Urinary bladder (tissue), 4 donors: ENCODE data around the gene KCNAB1. TPM values are rescaled to one million over a fixed set of nuclear protein-coding genes. Genes with fewer than 3 reads are reported as not detected.

Experiments
- DNase-seq: peaks from one replicate; pipeline ENCODE4 v3.0.0-alpha.2; 2015; ENCODE audit errors: extremely low spot score
- H3K27ac ChIP-seq: one replicate; pipeline ENCODE4 v1.5.1; 2013; ENCODE audit warnings: low read depth, mild to moderate bottlenecking, moderate library complexity
- H3K36me3 ChIP-seq: one replicate; pipeline ENCODE4 v1.6.1; 2013; ENCODE audit warnings: mild to moderate bottlenecking, moderate library complexity; ENCODE audit not compliant: insufficient read depth
- H3K4me1 ChIP-seq: one replicate; pipeline ENCODE4 v1.6.1; 2013; ENCODE audit warnings: mild to moderate bottlenecking, moderate library complexity; ENCODE audit not compliant: insufficient read depth
- H3K4me3 ChIP-seq: one replicate; pipeline ENCODE4 v1.5.1; 2013; ENCODE audit warnings: low read depth, low read length
- WGBS: extraction: QIAGEN DNeasy Blood & Tissue Kit; methylation state at CpG from one replicate; pipeline ENCODE4 v1.1.7; 2013; 5-methylcytosine and 5-hydroxymethylcytosine counted together
- polyA plus RNA-seq: library from polyadenylated mRNA; stranded (reverse); fragments of 200-250 nt; gene quantifications from one replicate; pipeline ENCODE4 v1.2.3, GENCODE V29; 2013
- total RNA-seq: library from RNA; depleted of rRNA; stranded (reverse); fragments of >200 nt; gene quantifications from one replicate; pipeline ENCODE4 v1.2.3, GENCODE V29; 2014
- donor health status: healthy with polysubstance abuse.
- donor health status: healthy.

KCNAB1 gene
- total and polyA plus RNA-seq, 2 donors = 3.7 to 4.9 TPM

DNA sequence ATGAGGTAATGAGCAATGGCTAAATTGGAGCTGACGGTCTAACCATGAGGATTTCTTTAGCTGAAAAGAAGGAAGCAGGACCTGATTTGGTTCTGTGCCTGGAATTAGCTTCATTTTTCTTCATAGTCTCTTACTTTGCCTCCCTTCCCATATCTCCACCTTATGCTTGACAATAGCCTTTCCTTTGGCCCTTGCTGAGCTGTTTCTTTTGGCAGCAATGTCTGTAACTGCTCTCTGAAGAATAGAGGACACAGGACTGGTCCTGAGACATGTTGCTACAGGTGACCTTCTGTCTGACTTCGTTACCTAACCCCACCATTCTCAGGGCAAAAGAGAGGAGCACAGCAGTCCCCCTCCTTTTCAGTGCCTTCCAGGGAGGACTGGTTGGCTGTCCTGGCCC, 312.2 kb downstream of the KCNAB1 start:
- Histone ChIP-seq H3K4me3 (no peak overlapping the region), H3K4me1 (no peaks in the 10 kb centered on the region), H3K36me3 (no peaks in the 10 kb centered on the region), H3K27ac (no peak overlapping the region)
- no peak for DNase-seq
- 77% methylated on average over 2 of the region's 2 CpGs for WGBS

DNA sequence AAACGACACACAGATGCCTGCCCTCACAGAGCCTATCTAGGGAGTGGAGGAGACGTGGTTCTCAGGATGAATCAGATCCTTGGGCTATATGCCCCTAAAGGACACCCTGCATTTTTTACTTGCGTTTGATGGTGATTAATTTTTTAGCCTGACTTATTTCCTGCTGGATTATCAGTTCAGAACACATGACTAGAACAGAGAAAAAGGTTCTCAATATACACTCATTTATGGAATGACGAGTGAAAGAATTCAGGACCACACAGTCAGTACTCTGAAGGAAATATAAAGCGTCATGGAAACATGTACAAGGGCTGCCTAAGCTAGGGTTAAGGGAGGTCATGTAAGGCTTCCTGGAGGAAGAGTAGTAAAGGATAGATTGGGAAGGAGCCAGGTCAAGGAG, 312.8 kb downstream of the KCNAB1 start:
- Histone ChIP-seq H3K27ac (no peak overlapping the region), H3K36me3 (no peaks in the 10 kb centered on the region), H3K4me3 (no peak overlapping the region), H3K4me1 (no peaks in the 10 kb centered on the region)
- DNase-seq = no peak
- 73% methylated on average over 5 of the region's 5 CpGs for WGBS

DNA sequence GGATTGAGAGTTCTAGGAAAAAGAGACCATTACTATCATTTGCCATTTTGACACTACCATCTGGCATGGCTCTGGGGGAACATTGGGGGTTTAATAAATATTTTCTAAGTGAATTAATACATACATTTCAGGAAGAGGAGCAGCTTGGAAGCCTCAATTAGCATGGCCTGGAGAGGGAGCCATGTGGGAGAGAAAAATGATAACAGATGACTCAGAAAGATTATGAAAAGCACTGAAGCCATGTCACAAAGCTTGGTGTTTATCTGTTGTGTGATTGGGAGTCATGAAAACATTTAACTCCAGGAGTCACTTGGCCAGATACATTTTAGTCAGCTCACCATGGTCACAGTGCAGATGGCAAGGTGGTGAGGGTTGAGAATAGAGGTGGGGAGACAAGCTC, 313.5 kb downstream of the KCNAB1 start:
- H3K4me1 ChIP-seq = no peaks in the 10 kb centered on the region
- no peaks in the 10 kb centered on the region for H3K36me3 ChIP-seq
- DNase-seq = no peak
- H3K4me3 ChIP-seq = no peak overlapping the region
- H3K27ac ChIP-seq = no peak overlapping the region

DNA sequence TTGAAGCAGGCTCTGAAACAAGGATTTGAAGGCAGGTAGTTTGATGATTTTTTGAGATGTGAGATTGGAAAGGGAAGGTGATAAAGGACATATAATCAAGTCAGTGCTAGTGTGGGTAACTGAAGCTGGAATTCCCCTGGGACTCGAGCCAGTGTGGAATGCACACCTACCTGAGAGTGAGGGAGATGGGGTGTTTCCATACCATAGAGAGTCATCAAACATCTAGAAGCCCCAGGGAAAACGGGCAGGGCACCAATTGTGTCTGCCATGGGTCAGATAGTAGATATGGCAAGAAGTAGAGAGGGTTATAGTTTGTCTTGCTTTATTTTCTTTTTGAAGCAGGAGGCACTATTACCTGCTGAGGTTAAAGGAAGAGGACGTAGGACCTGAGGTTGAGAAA, 314.5 kb downstream of the KCNAB1 start:
- H3K4me3 ChIP-seq = no peak overlapping the region
- H3K36me3 ChIP-seq = no peaks in the 10 kb centered on the region
- no peak for DNase-seq
- no peak overlapping the region for H3K27ac ChIP-seq
- H3K4me1 ChIP-seq = no peaks in the 10 kb centered on the region
- 71% methylated on average over 3 of the region's 3 CpGs for WGBS

DNA sequence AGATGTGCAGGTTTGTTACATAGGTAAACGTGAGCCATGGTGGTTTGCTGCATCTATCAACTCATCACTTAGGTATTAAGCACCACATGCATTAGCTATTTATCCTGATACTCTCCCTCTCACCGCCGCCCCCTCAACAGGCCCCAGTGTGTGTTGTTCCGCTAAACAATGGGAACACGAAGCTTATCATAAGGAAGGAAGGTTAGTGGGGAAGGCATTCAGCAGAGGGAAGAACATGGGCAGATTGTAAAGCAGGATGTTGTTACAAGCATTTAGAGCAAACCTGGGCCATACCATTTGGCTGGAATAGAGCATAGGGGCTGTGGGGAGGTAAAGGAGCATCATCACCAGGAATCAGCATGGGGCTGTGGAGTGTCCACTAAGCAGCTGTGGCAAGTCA, 322.7 kb downstream of the KCNAB1 start:
- Histone ChIP-seq H3K36me3 (no peaks in the 10 kb centered on the region), H3K4me3 (no peak overlapping the region), H3K27ac (no peak overlapping the region), H3K4me1 (no peaks in the 10 kb centered on the region)
- 84% methylated on average over 5 of the region's 5 CpGs for WGBS
- DNase-seq = no peak

DNA sequence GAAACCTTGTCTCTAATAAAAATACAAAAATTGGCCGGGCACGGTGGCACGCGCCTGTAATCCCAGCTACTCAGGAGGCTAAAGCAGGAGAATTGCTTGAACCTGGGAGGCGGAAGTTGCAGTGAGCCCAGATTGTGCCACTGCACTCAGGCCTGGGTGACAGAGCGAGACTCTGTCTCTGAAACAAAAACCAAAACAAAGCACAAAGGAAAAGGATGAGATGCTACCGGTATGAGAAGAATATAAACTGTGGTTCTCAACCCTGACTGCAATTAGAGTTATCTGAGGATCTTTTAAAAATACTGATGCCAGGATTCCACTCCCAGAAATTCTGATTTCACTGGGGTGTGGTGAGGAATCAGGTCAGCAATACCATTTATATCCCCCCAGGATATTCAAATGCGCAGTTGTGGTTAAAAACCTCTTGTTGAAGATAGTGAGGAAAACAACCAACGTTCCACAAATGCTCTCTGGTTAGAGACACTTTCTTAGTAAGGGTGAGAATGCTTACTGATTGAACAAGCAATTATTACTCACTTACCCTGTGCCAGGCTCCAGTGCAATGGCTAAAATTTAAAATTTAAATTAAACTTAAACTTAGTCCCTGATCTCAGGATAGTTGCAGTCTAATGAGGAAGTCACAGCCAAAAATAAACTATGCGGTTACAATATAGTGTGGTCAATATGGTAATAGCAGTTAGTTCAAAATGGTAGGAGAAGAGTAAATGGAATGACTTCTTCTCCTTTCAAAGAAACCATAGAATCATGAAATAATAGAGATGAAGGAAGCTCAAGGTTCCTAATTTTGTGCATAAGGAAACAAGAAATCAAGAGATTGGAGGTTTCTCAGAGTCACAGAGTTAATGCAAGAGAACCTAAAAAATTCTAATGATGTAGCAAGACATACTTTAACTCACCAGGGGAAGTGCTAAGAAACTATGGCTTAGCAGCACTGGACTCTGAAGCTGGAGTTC, 325.0 kb downstream of the KCNAB1 start:
- no peak overlapping the region for H3K4me3 ChIP-seq
- H3K36me3 ChIP-seq = no peaks in the 10 kb centered on the region
- WGBS = 93% methylated on average over 10 of the region's 10 CpGs
- no peaks in the 10 kb centered on the region for H3K4me1 ChIP-seq
- H3K27ac ChIP-seq = no peak overlapping the region
- no peak for DNase-seq

DNA sequence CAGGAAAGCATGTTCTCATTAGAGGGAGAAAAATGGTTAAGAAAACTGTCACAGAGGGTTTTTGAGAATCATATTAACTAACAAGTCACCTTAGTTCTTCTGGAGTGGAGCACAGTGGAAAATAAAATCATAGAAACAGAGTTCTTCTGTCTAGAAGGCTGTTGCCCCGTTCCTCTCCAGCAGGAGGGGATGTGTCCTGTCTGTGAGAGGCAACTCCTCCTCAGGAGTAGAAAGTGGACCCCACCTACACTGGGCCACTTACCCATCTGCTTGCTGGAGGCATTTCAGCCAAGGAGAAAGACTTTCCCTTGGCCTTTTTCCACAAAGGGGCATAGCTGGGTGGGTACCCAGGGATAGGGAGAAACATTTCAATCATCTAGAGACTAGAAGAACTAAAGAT, 327.9 kb downstream of the KCNAB1 start:
- H3K36me3 ChIP-seq = no peaks in the 10 kb centered on the region
- no peak overlapping the region for H3K27ac ChIP-seq
- H3K4me1 ChIP-seq = no peaks in the 10 kb centered on the region
- H3K4me3 ChIP-seq = no peak overlapping the region
- WGBS = 73% methylated on average over 1 of the region's 1 CpG
- no peak for DNase-seq

DNA sequence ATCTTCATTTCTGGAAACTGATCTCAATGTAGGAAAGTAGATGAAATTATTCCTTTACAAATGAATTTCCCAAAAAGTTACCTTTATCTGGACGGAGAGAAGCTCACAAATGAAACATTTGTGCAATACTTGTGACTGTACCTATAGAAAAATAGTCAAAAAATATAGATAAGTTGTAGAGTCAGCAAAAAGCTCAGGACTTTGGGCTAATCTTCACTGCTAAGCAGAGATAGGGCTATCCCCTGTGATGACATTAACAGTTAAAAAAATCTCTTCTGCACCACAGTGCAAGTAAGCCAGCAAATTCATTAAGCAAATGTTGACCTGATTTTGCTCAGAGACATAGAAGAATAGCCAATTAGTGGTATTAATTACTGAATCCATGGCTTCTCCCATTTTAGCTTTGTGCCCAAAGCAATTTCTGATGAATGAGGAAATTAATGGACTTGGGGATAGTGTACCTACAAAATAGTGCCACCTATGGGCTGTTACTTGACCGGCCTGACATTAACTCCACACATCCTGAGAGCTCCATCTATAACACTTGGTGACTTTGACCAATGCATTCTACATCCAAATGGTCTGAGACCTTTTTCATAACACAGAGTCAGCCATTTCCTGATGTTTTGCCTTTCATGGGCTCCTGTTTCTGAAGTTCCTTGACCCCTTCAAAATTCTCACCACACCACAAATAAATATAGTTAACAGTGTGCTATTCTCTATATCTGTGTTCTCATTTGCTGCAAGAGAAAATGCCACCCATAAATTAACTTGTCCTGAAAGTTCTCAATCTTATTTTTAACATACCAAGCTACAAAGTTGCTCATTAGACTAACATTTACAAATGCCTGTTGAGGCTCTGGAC, 329.6 kb downstream of the KCNAB1 start:
- Histone ChIP-seq H3K4me3 (no peak overlapping the region), H3K4me1 (no peaks in the 10 kb centered on the region), H3K27ac (no peak overlapping the region), H3K36me3 (no peaks in the 10 kb centered on the region)
- WGBS = 60% methylated on average over 2 of the region's 2 CpGs
- no peak for DNase-seq

DNA sequence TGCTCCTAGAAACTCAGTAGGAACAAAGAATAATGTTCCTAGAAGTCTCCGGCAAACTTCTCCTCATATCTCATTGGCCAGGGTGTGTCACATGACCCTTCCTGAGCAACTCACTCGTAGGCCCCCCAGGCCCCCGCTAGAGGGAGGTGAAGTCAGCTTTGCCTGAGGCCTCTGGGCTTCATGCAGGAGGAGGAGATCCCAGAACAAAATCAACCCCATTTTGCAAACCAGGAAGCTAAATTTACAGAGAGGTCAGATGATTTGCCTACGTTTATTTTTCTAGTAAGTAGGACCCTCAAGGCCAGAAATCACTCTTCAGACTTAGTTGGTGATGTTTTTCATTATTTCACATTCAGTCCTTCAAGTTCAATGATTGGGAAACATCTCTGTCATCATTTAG, 335.5 kb downstream of the KCNAB1 start:
- no peak overlapping the region for H3K4me3 ChIP-seq
- no peak overlapping the region for H3K27ac ChIP-seq
- WGBS = 79% methylated on average over 4 of the region's 4 CpGs
- H3K4me1 ChIP-seq = peaks cover 2% of the 10 kb centered on the region
- no peaks in the 10 kb centered on the region for H3K36me3 ChIP-seq
- no peak for DNase-seq

DNA sequence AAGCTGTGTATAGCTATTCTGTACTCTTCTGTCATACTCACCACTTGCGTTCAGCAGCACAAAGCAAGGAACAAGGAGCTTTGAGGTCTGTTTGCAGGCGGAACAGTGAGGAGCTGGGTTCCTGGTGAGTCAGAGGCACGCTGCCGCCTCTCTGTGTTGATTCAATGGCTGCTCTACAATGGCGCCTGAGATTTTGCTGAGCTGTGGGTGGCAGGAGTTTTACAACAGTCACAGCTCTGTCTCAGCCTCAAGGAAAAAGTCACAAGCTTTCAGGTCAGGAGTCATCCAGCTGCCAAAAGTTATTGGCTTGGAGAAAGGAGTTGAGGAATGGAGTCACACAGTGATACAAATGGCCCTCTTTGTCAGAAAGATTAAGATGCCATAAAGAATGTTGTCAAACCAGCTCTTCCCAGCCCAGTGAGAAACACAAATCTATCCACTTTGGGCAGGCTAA, 336.4 kb downstream of the KCNAB1 start:
- Histone ChIP-seq H3K4me1 (peaks cover 2% of the 10 kb centered on the region), H3K4me3 (no peak overlapping the region), H3K36me3 (no peaks in the 10 kb centered on the region), H3K27ac (no peak overlapping the region)
- no peak for DNase-seq
- 73% methylated on average over 5 of the region's 5 CpGs for WGBS

DNA sequence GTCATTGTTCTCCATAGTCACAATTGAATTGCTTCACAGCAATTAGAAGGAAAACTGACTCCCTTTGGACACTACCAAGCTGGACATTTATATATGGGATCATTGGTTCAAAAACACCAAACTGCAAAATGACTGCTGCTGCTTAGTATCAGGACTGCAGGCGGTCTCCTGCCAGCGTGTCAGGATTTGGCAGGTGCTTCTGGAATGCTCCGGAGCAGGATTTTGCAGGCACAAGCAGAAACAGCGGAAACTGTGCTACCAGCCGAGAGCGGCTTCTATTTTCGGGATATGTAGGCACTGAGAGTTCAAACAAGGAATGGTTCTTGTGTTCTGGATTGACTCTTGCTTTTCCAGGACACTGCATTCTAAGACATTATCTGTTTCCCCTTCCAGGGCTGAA, 339.1 kb downstream of the KCNAB1 start:
- H3K4me1 ChIP-seq = peaks cover 2% of the 10 kb centered on the region
- no peak overlapping the region for H3K4me3 ChIP-seq
- no peak for DNase-seq
- no peak overlapping the region for H3K27ac ChIP-seq
- WGBS = 50% methylated on average over 7 of the region's 7 CpGs
- no peaks in the 10 kb centered on the region for H3K36me3 ChIP-seq

DNA sequence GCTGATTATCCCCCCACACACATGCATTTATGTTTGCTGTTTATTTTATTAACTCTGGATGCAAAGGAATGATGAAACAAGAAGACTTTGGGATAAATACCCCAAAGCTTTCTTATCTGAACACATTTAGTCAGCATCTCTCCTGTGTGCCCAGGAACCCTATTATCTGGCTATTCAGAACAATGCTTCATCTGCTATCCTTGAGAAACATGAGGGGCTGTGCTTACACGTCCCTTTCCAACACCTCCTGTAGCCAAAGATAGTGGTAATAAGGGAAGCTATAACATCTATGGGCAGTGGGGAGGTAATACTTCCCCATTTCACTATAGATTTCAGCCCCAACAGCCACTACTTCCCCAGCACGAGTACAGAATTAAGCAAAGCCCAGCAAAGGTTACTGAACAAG, 339.8 kb downstream of the KCNAB1 start:
- Histone ChIP-seq H3K27ac (no peak overlapping the region), H3K36me3 (no peaks in the 10 kb centered on the region), H3K4me1 (peaks cover 2% of the 10 kb centered on the region), H3K4me3 (no peak overlapping the region)
- WGBS = 59% methylated on average over 2 of the region's 2 CpGs
- no peak for DNase-seq

DNA sequence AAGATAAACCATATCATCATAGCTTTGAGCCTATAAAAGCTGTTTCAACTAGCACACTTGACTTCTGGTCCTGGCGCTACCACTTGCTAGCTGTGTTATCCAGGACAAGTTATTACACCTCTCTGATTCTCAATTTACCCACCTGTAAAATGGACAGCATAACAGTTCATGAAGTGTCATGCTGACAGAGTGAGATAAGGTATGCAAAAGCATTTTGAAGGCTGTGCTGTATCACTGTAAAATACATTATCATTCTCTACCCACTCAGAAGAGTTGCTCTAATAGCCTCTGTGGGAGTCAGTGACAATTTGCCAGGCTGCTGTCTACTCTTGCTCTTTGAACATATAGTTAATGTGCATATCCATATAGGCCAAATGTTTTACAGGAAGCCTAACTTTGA, 341.5 kb downstream of the KCNAB1 start:
- 97% methylated on average over 1 of the region's 1 CpG for WGBS
- Histone ChIP-seq H3K4me1 (peaks cover 2% of the 10 kb centered on the region), H3K27ac (no peak overlapping the region), H3K36me3 (no peaks in the 10 kb centered on the region), H3K4me3 (no peak overlapping the region)
- no peak for DNase-seq

DNA sequence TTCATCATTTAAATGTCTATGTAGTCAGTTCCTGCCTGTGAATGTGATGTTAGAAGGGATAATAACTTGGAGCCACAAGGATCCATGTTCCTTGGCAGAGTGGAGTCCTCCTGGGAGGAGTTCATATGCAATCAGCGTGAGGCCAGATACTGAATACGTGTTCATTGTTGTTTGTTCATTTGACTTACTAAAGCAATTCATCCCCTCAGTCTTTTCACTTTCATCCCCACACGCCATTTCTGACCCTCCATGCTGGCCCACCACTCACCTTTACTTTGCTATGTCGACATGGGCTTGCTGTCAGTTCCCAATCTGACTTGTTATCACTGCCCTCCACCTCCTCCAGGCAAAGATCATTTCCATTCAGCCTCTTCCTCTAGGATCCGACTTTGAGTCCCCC, 342.7 kb downstream of the KCNAB1 start:
- DNase-seq = no peak
- H3K4me1 ChIP-seq = peaks cover 2% of the 10 kb centered on the region
- no peaks in the 10 kb centered on the region for H3K36me3 ChIP-seq
- H3K27ac ChIP-seq = no peak overlapping the region
- 75% methylated on average over 5 of the region's 5 CpGs for WGBS
- H3K4me3 ChIP-seq = no peak overlapping the region
